Measurements from ENCODE around the gene DDX24.

GRCh38 chr14:94110552-94111181 lies 29.7 kb upstream of the DDX24 start, which contains the start of gene IFI27:
- TF ChIP-seq POLR2AphosphoS5 (IDR thresholded peaks at IDR 0.05; ENCODE audit: borderline replicate concordance, low read depth, low read length) (no peak), EZH2 (IDR thresholded peaks at IDR 0.05) (no peak)

Data from SK-N-MC (cell line).